NCI-H510A treated with DMSO at 0.1 percent for 48 hours (cell line): ENCODE data around the gene CCDC127.
A peak's percentile ranks its signal among the peaks of the same experiment; 100 is the strongest.
"Not testable (repeated sequence)": the region's sequence is repeated elsewhere in the genome, so short reads cannot be mapped to it uniquely, and the experiment has no call there.

Source experiments
- DNase-seq: peaks from one replicate; lab custom pipeline; 2025; lab: John Stamatoyannopoulos, UW

The CCDC127 gene

DNA sequence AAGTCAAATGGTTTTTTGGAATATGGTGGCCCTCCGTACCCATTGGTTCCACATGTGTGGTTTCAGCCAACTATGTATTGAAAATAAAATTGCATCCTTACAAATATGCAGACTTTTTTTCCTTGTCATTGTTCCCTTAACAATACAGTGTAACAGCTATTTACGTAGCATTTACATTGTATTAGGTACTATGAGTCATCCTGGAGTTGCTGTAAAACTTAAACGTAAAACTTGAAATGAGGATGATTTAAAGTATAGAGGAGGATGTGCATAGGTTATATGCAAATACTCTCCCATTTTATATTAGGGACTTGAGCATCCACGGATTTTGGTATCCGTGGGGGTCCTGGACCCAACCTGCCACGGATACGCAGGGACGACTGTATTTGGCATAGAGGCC, 16.5 kb upstream of the CCDC127 start:
- DNase-seq, result no peak

DNA sequence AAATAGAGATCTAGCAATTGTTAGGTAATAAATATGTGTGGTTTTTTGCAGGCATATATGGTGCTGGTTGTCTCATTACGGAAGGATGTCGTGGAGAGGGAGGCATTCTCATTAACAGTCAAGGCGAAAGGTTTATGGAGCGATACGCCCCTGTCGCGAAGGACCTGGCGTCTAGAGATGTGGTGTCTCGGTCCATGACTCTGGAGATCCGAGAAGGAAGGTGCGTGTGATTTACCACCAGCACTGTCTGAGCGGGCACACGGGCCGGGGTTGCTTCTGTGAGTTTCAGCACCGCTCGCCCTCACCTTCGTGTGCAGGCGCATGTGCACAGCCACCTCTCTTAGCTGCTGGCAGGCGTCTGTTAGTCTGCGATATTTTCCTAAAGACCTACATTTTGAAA, 15.5 kb upstream of the CCDC127 start:
- DNase-seq, result not testable (repeated sequence)

DNA sequence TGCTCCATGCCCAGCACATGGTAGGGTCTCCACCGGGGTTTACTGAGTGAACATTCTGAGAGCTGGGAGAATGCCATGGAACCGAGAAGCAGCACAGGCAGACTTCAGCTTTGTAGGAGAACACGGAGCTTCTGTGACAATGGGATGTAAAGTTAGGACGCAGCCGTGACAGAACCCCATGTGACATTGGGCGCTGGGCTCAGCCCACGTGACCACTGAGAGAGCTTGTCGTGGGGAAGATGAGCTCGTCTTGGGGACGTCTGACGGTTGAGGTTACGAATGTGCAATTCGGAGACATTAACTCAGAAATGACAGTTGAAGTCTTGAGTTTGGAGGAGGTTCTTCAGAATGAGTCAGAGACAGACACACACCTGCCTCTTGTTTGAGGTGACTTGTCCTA, 13.7 kb upstream of the CCDC127 start:
- no peak for DNase-seq

DNA sequence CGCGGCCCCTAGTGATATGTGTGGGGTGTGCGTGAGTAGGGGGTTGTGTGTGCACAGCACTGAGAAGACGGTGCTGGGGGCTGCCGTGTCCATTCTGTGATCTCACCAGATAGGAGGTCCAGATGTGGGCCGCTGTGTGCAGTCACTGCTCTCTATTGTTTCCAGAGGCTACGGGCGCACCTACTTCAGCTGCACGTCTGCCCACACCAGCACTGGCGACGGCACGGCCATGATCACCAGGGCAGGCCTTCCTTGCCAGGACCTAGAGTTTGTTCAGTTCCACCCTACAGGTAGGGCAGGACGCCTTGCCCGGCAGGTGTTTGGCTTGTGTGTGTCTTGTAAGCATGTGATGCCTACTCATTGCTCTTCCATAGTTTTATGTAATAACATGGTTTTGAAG, 12.8 kb upstream of the CCDC127 start:
- DNase-seq, result no peak

DNA sequence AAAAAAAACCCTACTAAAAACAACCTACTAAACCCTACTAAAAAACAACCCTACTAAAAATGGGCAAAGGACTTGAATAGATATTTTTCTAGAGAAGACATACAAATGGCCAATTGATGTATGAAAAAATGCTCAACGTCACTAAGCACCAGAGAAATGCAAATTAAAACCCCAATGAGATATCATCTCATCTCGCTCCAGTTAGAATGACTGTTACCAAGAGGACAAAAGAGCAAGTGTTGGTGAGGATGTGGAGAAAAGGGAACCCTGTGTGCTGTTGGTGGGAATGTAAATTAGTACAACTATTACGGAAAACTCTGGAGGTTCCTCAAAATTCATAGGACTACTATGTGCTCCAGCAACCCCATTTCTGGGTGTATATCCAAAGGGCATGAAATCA, 10.9 kb upstream of the CCDC127 start:
- no peak for DNase-seq

DNA sequence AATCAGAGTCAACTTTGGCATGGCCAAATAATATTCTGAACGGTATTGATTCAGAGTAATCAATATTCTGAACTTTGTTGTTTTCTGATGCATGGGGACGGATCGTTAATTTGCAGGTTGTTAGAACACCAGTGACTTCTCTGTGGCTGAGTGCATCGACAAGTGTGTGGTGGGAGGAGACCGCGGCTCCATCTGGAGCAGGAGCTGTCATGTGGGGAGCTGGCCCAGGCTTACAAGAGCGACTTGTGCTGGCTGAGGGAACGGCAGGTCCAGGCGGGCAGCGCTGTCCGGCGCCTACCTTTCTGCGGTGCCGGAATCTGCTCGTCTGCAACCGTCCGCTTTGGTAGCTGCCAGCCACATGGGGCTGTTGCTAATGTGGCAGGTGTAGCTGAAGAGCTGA, 9.4 kb upstream of the CCDC127 start:
- DNase-seq, result not testable (repeated sequence)

DNA sequence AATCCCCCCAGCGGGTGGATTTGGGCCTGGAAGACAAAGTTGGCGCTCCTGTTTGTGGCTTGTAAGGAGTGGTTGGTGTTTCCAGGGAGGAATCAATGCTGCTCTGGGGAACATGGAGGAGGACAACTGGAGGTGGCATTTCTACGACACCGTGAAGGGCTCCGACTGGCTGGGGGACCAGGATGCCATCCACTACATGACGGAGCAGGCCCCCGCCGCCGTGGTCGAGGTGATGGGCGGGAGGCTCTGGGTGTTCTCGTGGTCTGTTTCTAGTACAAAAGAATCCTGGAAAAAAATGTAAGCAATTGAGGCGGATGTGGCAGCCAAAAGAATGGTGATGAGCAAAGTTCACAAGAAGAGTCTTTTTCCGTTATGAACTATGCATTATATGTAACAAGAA, 7.4 kb upstream of the CCDC127 start:
- DNase-seq, result no peak

DNA sequence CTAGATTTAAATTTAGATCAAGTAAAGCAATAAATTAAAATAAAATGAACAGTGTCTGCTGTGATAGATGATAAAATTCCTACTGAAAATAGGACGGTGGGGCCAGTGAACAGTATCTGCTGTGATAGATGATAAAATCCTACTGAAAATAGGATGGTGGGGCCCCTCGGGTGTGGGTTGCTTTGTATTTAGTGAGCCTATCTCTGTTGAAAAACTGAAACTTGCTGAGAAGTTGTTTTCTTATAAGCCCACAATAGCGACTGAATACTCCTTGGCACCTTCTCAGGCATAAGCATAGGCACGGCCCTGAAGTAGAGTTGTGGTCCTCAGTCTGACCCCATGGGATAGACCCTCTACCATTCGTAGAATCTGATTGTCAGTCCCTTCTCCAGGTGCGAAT, 5.8 kb upstream of the CCDC127 start:
- DNase-seq, result no peak

DNA sequence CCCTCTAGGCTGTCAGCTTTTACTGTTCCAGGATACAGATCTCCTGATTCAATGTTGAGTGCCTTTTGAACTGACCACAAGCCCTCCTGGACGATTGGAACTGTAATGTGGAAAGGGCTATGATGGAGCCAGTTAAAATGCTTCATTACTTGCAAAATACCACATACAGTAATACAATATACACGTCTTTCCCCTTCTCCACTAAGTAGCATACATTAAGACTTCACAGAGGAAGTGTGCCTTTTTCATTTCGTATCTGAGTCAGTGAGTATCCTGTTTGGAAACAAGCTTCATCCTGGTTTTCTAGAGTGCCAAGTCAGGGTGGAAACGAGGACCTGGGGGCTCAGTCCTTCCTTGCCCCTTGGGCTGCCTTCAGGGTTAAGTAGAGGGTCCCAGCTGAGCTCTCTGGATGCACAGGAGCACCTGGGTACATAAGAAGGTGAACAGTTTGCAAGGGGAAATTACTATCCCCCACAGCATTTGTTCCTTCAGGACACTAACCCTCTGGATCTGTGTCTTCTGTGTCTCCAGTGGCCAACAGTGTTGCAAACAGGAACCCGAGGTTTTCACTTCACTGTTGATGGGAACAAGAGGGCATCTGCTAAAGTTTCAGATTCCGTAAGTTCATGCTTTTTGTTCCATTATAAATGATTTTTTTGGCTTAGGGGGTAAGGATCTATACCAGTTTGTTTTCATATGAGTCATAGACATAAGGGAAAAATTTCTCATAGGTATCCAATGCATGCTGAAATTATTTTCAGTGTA, 5.2 kb upstream of the CCDC127 start:
- DNase-seq, result not testable (repeated sequence)

DNA sequence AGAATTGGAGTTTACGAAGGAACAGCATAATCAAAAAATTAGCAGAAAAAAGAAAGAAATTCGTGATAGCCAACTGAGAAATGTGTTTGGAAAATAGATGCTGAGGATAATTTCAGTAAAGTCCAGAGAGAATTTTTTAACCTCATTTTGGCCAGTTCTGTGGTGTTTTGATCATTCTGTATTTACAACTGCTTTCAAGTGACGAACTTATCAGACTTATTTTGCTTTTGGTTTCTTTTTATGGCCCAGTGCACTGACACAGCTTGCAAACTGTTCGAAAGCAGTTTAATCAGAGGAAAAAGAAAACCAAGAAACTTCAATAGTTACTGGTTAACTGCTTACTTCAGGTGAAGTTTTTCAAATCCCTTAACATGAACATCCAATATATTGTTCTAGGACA, 2.0 kb upstream of the CCDC127 start:
- no peak for DNase-seq

DNA sequence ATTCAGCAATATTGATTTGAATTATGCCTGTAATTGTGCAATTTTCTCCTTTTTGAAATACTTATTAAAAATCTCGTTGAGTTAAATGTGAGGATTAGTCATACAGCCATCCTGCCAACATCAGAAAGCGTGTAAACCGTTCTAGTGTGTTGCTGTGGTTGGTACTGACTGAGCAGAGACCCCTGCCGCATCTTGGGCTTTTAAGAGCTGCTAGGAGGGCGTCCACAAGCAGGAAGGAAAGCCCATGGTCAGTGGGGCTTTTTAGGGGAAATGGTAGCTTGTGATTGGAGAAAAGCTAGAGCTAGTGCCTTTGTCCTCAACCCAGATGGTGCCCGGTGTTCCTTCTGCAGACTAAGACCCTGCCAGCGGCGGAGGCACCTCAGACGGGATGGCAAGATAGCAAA, 1.5 kb upstream of the CCDC127 start:
- peak; percentile 52 for DNase-seq

DNA sequence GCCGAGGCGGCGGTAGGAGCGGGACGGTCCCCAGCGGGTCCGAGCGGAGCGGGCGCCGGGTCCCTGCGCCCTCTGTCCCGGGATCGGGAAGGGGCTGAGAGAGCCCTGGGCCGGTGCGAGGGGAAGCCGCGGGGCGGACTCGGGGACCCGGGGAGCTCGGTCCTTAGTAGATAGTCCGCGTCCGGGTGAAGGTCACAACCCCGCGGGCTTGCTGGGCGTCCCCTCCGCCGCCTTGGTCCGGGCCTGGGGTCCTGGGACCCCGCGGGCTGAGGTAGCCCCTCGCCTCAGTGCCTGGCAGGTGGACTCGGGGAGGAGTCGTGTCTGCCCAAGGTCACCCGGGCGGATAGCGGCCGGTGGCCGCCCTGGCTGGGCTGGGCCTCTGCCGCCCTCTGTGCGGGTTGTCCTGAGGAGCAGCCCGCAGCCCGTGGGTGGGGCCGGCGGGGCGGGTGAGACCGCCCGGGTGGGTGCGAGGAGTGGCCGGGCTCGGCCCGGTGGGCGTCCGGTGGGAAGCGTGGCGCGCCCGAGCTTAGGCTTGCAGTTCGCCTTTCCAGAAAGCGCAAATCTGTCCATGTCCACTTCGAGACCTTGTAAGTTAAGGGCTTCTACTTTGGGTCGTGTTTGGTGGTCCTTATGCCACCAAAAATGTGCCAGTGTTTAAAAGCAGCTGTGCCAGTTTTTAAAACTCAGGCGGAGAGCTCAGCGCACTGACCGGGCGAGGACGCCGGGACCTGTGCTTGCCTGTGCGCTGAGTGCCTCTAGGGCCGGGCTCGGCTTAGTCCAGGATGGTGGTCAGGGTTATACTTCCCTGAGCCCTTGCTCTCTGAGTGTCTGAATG, 721 bp upstream of the CCDC127 start:
- peak; percentile 52 for DNase-seq

DNA sequence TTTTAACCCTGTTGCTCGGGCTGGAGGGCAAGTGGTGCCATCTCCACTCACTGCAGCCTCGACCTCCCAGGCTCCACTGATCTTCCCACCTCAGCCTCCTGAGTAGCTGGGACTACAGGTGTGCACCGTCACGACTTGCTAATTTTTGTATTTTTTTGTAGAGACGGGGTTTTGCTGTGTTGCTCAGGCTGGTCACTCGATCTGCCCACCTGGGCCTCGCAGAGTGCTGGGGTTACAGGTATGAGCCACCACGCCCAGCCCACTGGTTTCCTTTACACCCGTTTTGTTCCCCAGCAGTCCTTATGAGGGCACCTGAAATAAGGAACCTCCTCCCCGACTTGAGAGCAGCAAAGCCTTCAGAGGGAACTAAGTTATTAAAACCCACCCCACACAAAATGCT, 1.9 kb downstream of the CCDC127 start:
- not testable (repeated sequence) for DNase-seq

DNA sequence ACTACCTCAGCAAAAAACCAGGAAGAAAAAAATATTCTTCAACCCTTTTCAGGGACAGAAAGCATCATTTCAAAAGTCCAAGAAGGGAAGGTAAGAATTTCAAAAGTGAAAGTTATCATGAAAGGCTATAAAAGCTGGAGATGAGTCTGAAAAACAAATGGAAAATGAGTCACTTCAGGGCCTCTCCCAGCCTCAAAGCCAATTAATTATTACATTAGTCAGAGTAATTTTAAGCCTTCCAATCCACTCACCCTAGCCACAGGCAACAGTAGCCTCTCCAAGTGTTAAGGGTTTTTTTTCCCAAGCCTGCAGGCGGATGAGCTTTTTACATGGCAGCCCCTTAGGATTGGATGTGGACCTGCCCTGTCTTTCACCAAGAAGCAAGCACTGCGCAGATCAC, 2.7 kb downstream of the CCDC127 start:
- DNase-seq, result not testable (repeated sequence)

DNA sequence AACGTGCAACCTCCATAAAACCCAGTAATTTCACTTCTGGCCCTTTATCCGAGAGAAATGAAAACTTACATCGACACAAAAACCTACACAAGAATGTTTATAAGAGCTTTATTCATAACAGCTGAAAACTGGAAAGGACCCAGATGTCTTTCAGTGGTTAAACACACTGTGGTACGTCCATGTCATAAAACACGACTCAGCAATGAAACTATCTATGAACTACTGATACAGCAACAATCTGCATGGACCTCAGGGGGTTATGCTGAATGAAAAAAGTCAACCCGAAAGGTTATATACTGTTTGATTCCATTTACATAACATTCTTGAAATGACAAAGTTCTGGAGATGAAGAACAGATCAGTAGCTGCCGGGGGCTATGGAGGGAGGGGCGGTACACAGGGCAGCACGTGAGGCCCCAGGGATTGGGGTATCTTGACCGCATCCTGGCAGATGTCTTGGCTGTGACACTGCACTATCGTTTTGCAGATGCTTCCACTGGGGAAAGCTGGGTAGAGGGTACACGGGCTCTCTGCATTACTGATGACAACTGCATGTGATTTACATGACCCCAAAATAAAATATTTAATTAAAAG, 4.1 kb downstream of the CCDC127 start:
- DNase-seq, result no peak

DNA sequence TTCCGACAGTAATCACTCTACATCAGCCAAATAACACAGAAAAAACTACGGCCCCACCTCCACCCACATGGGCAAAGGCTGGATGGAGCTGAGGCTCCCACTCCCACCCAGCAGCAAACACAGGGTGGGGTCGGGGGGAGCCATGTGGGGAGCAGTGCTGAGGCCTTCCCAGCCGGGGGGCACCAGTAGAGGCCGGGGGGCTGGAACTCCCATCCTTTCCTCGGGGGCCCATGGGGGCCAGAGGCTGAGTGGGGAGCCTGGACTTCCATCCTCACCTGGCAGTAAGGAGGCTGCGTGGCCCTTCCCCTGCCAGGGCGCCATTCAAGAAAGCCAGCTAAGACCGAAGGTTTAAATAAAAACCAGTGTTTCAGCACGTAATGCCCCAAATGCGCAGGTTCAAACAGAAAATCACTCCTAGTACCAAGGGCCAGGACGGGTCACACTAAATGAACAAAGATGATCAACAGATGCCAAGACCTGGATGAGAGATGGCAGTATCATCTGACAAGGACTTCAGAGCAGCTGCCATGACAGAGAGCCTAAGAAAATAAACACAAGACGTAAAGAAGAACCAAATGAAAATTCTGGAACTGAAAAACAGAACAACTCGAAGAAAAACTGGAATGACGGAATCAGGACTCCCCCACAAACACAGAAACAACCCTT, 9.4 kb downstream of the CCDC127 start:
- no peak for DNase-seq

DNA sequence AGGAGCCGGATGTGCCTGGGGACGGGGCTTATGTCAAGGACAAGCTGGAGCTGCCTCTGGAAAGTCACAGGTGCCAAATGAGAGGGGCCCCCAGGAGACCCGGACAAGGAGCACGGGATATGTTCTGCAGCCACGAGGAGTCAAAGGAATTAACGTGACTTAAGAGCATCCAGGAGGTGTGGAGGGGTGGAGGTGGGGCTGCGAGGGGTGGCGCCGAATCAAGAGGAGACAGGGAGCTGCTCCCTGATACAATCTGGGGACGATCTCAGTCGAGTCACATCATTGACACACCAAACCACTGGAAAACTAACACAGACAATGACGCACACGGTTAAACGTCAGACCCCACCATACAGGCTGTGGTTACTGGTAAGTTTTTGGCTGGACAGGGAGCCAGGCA, 10.4 kb downstream of the CCDC127 start:
- DNase-seq, result no peak

DNA sequence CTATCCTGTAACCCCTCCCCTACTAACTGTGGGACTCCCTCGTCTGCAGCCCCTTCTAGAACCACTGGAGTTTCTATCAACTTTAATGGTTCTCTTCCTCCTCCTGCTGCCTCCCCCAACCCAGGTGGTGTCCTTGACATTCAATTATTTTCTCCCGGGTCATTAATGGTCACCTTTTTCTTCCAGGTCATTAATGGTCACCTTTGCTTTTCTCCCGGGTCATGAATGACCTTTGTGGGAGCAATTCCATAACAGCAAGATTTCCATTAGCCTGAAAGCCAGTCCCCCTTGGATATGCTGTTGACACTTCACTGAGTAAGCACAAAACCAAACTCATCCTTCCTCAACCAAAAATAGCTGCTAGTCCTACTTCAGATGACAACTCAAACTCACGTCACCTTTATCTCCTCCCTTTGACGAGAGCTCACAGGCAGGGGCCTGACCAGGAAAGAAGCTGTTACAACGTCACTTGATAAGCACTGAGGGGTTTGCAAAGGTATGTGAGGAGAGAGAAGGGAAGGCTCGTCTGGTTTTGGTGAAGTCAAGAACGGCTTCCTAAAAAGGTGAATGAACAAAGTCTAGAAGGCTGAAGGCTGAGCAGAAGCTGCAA, 10.9 kb downstream of the CCDC127 start:
- no peak for DNase-seq

DNA sequence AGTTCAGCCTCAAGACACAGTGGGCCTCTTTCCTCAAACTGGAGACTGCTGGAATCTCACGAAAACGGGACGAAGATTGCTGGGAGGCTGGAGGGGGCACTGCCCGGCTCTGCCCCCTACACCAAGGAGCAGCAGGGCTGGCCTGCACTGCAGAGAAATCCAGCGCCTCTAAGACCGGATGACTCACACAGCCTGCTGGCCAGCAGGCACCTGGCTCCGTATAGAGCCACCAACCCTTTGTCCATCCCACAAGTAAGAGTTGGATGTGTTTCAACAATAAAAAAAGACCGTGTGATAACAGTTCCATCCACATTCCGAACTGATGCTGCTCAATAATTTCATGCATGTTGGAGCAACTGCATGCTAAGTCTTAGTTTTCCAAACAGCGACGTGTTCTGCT, 11.5 kb downstream of the CCDC127 start:
- no peak for DNase-seq

DNA sequence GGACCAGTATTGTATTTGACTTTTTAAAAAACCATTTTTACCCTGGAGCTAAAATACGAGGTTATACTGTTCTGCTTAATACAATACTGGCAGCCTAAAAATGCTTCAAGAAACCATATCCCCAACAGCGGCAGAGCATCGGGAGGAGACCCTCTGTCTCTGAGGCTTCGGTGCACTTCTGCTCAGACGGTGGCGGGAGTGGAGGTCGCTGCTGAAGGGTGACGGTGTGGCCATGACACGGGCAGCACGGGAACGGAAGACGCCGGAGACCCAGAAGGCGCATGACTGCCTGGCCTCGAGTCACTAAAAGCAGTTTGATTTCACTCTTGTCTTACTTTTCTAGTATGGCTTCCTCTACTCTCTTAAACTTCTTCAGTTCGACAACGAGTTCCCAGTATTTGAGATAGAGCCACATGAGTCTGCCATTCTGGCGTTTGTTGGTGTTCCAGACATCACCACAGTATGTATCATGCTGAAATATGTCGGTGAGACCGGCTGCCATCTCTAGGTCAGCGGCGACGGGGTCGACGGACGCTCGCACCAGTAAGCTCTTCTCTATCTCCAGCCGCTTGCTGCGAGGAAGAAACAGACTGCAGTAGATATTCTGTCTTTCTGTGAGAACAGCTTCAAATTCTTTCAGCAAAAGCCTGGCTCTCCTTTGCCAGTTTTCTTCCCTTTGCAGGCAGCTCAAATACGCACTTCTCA, 12.8 kb downstream of the CCDC127 start:
- no peak for DNase-seq

DNA sequence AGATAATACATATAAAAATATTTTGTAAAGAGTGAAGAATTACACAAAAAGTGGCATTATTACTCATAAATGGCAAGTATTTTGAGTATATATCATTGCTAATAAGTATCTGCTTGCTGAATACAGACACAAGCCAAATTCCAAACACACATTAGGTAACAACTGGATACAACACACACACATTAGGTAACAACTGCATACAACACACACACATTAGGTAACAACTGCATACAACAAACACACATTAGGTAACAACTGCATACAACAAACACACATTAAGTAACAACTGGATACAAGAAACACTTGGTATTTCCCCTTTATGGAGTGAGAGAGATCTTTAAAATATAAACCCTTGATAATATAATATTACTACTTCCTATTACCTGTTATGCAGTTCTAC, 13.5 kb downstream of the CCDC127 start:
- DNase-seq, result no peak
